GM23248 (cell line): Measurements from ENCODE around the gene AP1B1. TPM values are rescaled to one million over a fixed set of nuclear protein-coding genes. Genes with fewer than 3 reads are reported as not detected.
A peak's percentile ranks its signal among the peaks of the same experiment; 100 is the strongest.

Experiments used
- DNase-seq: peaks from one replicate; pipeline ENCODE4 v3.0.0-alpha.2; 2015
- H2AFZ ChIP-seq: fragments of 200-600 bp; sonication (generic); 2 replicates; pipeline ENCODE4 v1.6.1; 2016; ENCODE audit warnings: antibody characterized with exemption
- H3F3A ChIP-seq: fragments of 200-600 bp; sonication (generic); 2 replicates; pipeline ENCODE4 v1.6.1; 2016; ENCODE audit warnings: mild to moderate bottlenecking, antibody characterized with exemption, mixed run types; ENCODE audit not compliant: insufficient read depth
- H3K27ac ChIP-seq: fragments of 200-600 bp; sonication (generic); 2 replicates; pipeline ENCODE4 v1.5.1; 2016; ENCODE audit warnings: mild to moderate bottlenecking
- H3K27me3 ChIP-seq: fragments of 200-600 bp; sonication (generic); replicated peaks from 2 replicates; pipeline ENCODE4 v1.6.1; 2016; ENCODE audit warnings: mild to moderate bottlenecking; ENCODE audit not compliant: insufficient read depth
- H3K36me3 ChIP-seq: fragments of 200-600 bp; sonication (generic); 2 replicates; pipeline ENCODE4 v1.6.1; 2016; ENCODE audit warnings: low read depth, mild to moderate bottlenecking
- H3K4me1 ChIP-seq: fragments of 200-600 bp; sonication (generic); 2 replicates; pipeline ENCODE4 v1.6.1; 2016; ENCODE audit warnings: mild to moderate bottlenecking; ENCODE audit not compliant: insufficient read depth
- H3K4me2 ChIP-seq: fragments of 200-600 bp; sonication (generic); one replicate; pipeline ENCODE4 v1.6.1; 2016; ENCODE audit warnings: mild to moderate bottlenecking; ENCODE audit not compliant: unreplicated experiment
- H3K4me3 ChIP-seq: fragments of 200-600 bp; sonication (generic); 2 replicates; pipeline ENCODE4 v1.5.1; 2016; ENCODE audit warnings: mild to moderate bottlenecking
- H3K79me2 ChIP-seq: fragments of 200-600 bp; sonication (generic); 2 replicates; pipeline ENCODE4 v1.6.1; 2016; ENCODE audit warnings: mild to moderate bottlenecking; ENCODE audit not compliant: insufficient read depth
- H3K9ac ChIP-seq: fragments of 200-600 bp; sonication (generic); 2 replicates; pipeline ENCODE4 v1.6.1; 2016; ENCODE audit warnings: mild to moderate bottlenecking
- H3K9me2 ChIP-seq: fragments of 200-600 bp; sonication (generic); 2 replicates; pipeline ENCODE4 v1.6.1; 2016; ENCODE audit warnings: mixed run types, mild to moderate bottlenecking, moderate library complexity; ENCODE audit not compliant: insufficient read depth
- H3K9me3 ChIP-seq: fragments of 200-600 bp; sonication (generic); one replicate; pipeline ENCODE4 v1.6.1; 2017; ENCODE audit warnings: low read depth
- H4K20me1 ChIP-seq: fragments of 200-600 bp; sonication (generic); 2 replicates; pipeline ENCODE4 v1.6.0; 2016; ENCODE audit not compliant: insufficient read depth
- EZH2 ChIP-seq: fragments of 200-600 bp; sonication (generic); IDR thresholded peaks from 2 replicates; pipeline ENCODE4 v1.6.1; 2018; ENCODE audit warnings: antibody characterized with exemption, mild to moderate bottlenecking; ENCODE audit not compliant: insufficient read depth, poor library complexity, severe bottlenecking
- EZH2phosphoT487 ChIP-seq: fragments of 200-600 bp; sonication (generic); IDR thresholded peaks from 2 replicates; pipeline ENCODE4 v1.6.1; 2018; ENCODE audit warnings: antibody characterized with exemption, moderate library complexity, mild to moderate bottlenecking, low read depth; ENCODE audit not compliant: insufficient read depth
- WGBS, 2 experiments: methylation state at CpG; one replicate each; pipeline ENCODE4 v1.1.6; 2015 to 2017; ENCODE audit warnings: low lambda C conversion rate in 2 of 2, low coverage in 1 of 2; ENCODE audit errors: missing lambda C conversion rate in 2 of 2; 5-methylcytosine and 5-hydroxymethylcytosine counted together
- in situ Hi-C: fragments of 300-500 bp; cut with MboI; formaldehyde crosslinking; loops from 2 replicates; pipeline ENCODE4 v1.15.0; 2020
- polyA plus RNA-seq: library from polyadenylated mRNA; unstranded; fragments of >200 nt; fragmentation: Nextera tagmentation; extraction: Ambion mirVana; gene quantifications from 2 replicates; pipeline ENCODE4 v1.2.1, GENCODE V29; 2016
- total RNA-seq: library from RNA; depleted of rRNA; stranded (reverse); fragments of >200 nt; shearing (Covaris generic); gene quantifications from 2 replicates; pipeline ENCODE4 v1.2.3, GENCODE V29; 2014

AP1B1 gene
- total and polyA plus RNA-seq, 2 experiments from 2014 or later: 41.7 to 49.8 TPM

DNA sequence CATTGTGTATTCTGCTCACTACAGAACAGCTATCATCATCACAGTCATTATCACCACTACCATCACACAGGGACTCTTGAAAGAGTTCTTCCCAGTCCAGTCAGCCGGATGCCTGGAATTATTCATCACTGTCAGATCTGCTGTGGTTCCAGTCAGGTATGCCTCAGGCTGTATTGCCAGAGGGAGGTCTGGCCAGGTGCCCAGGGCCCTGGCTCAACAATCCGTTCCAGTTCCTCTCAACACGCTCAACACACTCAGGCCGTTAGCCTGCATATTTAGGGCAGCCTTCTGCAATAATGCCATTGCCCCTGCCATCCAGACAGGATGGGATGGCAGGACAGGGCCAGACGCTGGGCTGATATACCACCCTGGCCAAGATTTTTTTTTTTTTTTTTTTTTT lies 44.2 kb downstream of the AP1B1 start:
- Histone ChIP-seq H2AFZ (no peak overlapping the region), H3K27me3 (no peaks in the 10 kb centered on the region), H3K9me3 (no peaks in the 10 kb centered on the region), H3K9ac (no peak overlapping the region), H3K79me2 (no peaks in the 10 kb centered on the region), H4K20me1 (no peaks in the 10 kb centered on the region), H3K36me3 (peaks cover 17% of the 10 kb centered on the region; the same call in 1 of the 2 replicates), H3K4me3 (no peak overlapping the region), H3K9me2 (no peaks in the 10 kb centered on the region), H3K4me2 (peak overlapping the region; percentile 1), H3K4me1 (peaks cover 14% of the 10 kb centered on the region), H3K27ac (peak overlapping the region; percentile 47), H3F3A (peaks cover 24% of the 10 kb centered on the region)
- no peak for TF ChIP-seq EZH2phosphoT487
- no peak for TF ChIP-seq EZH2
- peak; percentile 90 for DNase-seq
- in situ Hi-C loops: no loop called here
- WGBS, 2 experiments: 35 to 41% methylated on average over 5 of the region's 5 CpGs

DNA sequence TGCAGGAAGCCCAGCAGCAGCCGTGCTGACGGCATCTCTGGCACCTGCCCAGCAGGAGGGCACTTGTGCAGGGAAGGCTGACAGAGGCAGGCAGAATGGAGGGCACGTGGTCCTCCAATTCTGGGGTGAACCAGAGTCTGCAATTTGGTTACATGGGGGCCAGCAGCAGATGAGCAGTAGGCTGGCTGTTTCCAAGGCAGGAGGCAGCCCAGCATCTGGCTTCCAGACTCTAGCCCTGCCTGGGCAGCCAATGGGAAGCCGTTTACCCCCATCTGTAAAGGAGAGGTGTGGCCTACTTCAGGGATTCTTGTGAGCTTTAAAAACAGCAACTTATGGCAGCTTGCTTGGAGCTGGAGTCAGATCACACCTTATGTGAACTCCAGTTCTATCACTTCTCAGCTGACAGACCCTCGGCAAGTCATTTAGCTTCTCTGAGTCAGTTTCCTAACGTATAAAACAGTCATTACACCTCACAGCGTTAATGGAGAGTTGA lies 45.0 kb downstream of the AP1B1 start:
- 83 to 90% methylated on average over 7 of the region's 7 CpGs for WGBS, 2 experiments
- peak; percentile 29 for DNase-seq
- Histone ChIP-seq H3K4me2 (peak overlapping the region; percentile 1), H2AFZ (no peak overlapping the region), H3K9ac (no peak overlapping the region), H3K4me1 (peaks cover 14% of the 10 kb centered on the region), H3K9me3 (no peaks in the 10 kb centered on the region), H3K36me3 (peaks cover 13% of the 10 kb centered on the region; the same call in 1 of the 2 replicates), H4K20me1 (no peaks in the 10 kb centered on the region), H3K79me2 (no peaks in the 10 kb centered on the region), H3K27me3 (no peaks in the 10 kb centered on the region), H3K4me3 (no peak overlapping the region), H3K27ac (peak overlapping the region; percentile 46), H3F3A (peaks cover 24% of the 10 kb centered on the region), H3K9me2 (no peaks in the 10 kb centered on the region)
- in situ Hi-C loops: no loop called here
- TF ChIP-seq EZH2 (no peak), EZH2phosphoT487 (no peak)

DNA sequence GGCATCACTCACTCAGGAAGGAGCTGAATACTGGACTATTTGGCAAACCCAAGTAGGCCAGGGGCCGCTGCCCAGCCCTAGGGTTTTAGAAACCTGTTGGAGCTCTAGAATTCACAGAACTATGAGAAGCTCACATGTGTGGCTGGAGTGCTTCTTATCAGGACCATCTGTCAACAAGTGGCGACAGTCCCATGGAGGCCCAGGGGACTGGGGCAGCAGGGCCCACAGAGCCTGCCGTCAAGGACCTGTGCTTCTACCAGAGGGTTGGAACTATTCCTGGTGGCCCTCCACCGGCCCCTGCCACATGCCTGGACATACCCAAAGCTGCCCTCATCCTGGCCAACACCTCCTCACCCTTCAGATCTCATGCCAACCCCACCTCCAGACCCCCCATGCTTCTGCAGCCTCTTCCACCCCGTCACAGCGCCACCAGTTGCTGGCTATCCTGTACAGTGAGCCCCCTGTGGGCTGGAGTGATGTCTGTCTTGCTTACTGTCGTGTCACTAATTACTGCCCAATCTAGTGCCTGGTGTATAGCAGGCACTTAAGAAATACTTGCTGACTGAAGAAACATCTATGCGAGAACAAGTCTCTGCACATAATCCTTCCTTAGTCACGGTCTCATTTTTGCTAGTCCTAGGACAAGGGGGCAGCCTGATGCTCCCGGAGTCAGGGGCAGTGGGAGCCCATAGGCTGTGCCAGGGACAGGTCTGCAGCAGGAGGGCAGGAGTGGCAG lies 45.6 kb downstream of the AP1B1 start:
- no peak for DNase-seq
- no peak overlapping the region for H3K4me2 ChIP-seq
- H3K4me1 ChIP-seq: peaks cover 14% of the 10 kb centered on the region

DNA sequence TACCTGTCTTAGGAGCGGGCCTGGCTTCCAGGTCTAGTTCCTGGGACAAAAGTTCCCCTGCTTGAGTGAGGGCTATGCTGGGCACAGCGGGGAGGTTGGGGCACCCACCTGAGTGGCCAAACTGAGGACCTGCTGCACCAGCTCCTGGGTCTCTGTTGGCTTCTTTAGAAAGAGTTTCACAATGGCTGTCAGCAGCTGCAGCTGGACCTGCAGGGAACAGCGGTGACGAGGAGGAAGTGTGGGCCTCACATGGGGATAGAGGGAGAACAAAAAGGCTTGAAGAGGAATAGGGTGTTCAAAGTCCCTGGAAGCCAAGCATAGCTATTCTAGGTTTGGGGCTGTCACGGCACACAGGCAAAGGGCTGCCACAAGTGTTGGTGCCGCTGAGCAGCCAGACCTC lies 46.2 kb downstream of the AP1B1 start:
- Histone ChIP-seq H3K79me2 (no peaks in the 10 kb centered on the region), H3K27me3 (no peaks in the 10 kb centered on the region), H4K20me1 (no peaks in the 10 kb centered on the region), H3K9me3 (no peaks in the 10 kb centered on the region), H3K36me3 (peaks cover 12% of the 10 kb centered on the region; the same call in 1 of the 2 replicates), H3K27ac (no peak overlapping the region), H3K4me3 (no peak overlapping the region), H2AFZ (no peak overlapping the region), H3K9ac (no peak overlapping the region), H3F3A (peaks cover 24% of the 10 kb centered on the region), H3K4me2 (no peak overlapping the region), H3K4me1 (peaks cover 14% of the 10 kb centered on the region), H3K9me2 (no peaks in the 10 kb centered on the region)
- in situ Hi-C loops: no loop called here
- WGBS, 2 experiments: 97 to 99% methylated on average over 6 of the region's 6 CpGs
- DNase-seq: no peak
- TF ChIP-seq EZH2 (no peak), EZH2phosphoT487 (no peak)

More for the DNA sequence above, 45.6 kb downstream of the AP1B1 start:
- in situ Hi-C loops: no loop called here
- Histone ChIP-seq H3K36me3 (peaks cover 12% of the 10 kb centered on the region; the same call in 1 of the 2 replicates), H3F3A (peaks cover 24% of the 10 kb centered on the region), H3K9ac (no peak overlapping the region), H2AFZ (no peak overlapping the region), H3K27ac (no peak overlapping the region), H3K4me3 (no peak overlapping the region), H4K20me1 (no peaks in the 10 kb centered on the region), H3K9me3 (no peaks in the 10 kb centered on the region), H3K79me2 (no peaks in the 10 kb centered on the region), H3K27me3 (no peaks in the 10 kb centered on the region), H3K9me2 (no peaks in the 10 kb centered on the region)
- TF ChIP-seq EZH2phosphoT487 (no peak), EZH2 (no peak)
- WGBS, 2 experiments: 95% methylated on average over 10 of the region's 10 CpGs
